H1 (cell line): ENCODE measurements around the gene SLC17A5.
"Not testable (repeated sequence)": the region's sequence is repeated elsewhere in the genome, so short reads cannot be mapped to it uniquely, and the experiment has no call there.

Experiments
- CTCF ChIP-seq, 3 experiments: IDR thresholded peaks; 1 replicate in 2 of 3; 2 replicates in 1 of 3; pipeline versions ENCODE4 v1.5.1 to v1.6.1; 2011; ENCODE audit warnings: low read length in 3 of 3, mild to moderate bottlenecking in 3 of 3, inconsistent platforms in 2 of 3, low read depth in 1 of 3, moderate library complexity in 1 of 3; ENCODE audit not compliant: insufficient read depth in 1 of 3; ENCODE audit errors: control extremely low read depth in 1 of 3
- GTF2F1 ChIP-seq: IDR thresholded peaks from 2 replicates; pipeline ENCODE4 v1.6.1; 2012; ENCODE audit warnings: low read depth, low read length, improper control_type of control experiment, borderline replicate concordance
- POLR2AphosphoS5 ChIP-seq: IDR thresholded peaks from 2 replicates; pipeline ENCODE4 v1.6.1; 2011; ENCODE audit warnings: low read depth, low read length
- TAF1 ChIP-seq: IDR thresholded peaks from 2 replicates; pipeline ENCODE4 v1.6.1; 2011; ENCODE audit warnings: mild to moderate bottlenecking, low read depth, low read length
- TCF12 ChIP-seq: IDR thresholded peaks from 2 replicates; pipeline ENCODE4 v1.6.1; 2011; ENCODE audit warnings: low read depth, mild to moderate bottlenecking, low read length

- TF ChIP-seq CTCF (IDR thresholded peaks at IDR 0.05; ENCODE audit: control extremely low read depth in 1 of 3, insufficient read depth in 1 of 3, low read depth in 1 of 3, low read length in 3 of 3); TCF12; GTF2F1; POLR2AphosphoS5; TAF1: not testable (repeated sequence)
Measured at GRCh38 chr6:73559399-73559794, 94.4 kb downstream of the SLC17A5 start.
